Ovary (tissue), 9 donors: ENCODE measurements around the gene EPS8. TPM values are rescaled to one million over a fixed set of nuclear protein-coding genes. Genes with fewer than 3 reads are reported as not detected.
"Not testable (repeated sequence)": the region's sequence is repeated elsewhere in the genome, so short reads cannot be mapped to it uniquely, and the experiment has no call there.

Experiments used
- DNase-seq, 5 donors: peaks; one replicate each; pipeline ENCODE4 v3.0.0-alpha.2; 2019 to 2020
- H3K27ac ChIP-seq, 2 donors: fragments of 200-600 bp; one replicate each; pipeline versions ENCODE4 v1.5.1 to v1.8.0; 2019 to 2022
- H3K27me3 ChIP-seq: fragments of 200-600 bp; one replicate; pipeline ENCODE4 v1.8.0; 2022
- H3K36me3 ChIP-seq: fragments of 200-600 bp; sonication (generic); one replicate; pipeline ENCODE4 v1.5.1; 2019
- H3K4me1 ChIP-seq: one replicate; pipeline ENCODE4 v1.8.1; 2013; ENCODE audit warnings: mild to moderate bottlenecking, moderate library complexity; ENCODE audit not compliant: insufficient read depth
- H3K4me3 ChIP-seq: fragments of 200-600 bp; sonication (generic); one replicate; pipeline ENCODE4 v1.5.1; 2017
- H3K9me3 ChIP-seq, 2 donors: fragments of 200-600 bp in 1 of 2; sonication (generic) in 1 of 2; one replicate each; pipeline versions ENCODE4 v1.5.1 to v1.8.1; 2013 to 2019; ENCODE audit warnings: mild to moderate bottlenecking in 1 of 2, moderate library complexity in 1 of 2
- CTCF ChIP-seq, 3 donors: fragments of 450-650 bp in 2 of 3; fragments of 200-600 bp in 1 of 3; IDR thresholded peaks; one replicate each; pipeline versions ENCODE4 v1.5.1 to v1.8.0; 2016 to 2022; ENCODE audit warnings: antibody characterized with exemption in 3 of 3, mild to moderate bottlenecking in 1 of 3
- EP300 ChIP-seq: sonication (generic); formaldehyde crosslinking; IDR thresholded peaks from one replicate; pipeline ENCODE4 v1.6.1; 2017; ENCODE audit warnings: antibody characterized with exemption
- POLR2A ChIP-seq: fragments of 450-650 bp; IDR thresholded peaks from one replicate; pipeline ENCODE4 v1.6.1; 2017; ENCODE audit warnings: antibody characterized with exemption, mild to moderate bottlenecking, moderate library complexity
- WGBS, 3 donors: extraction: QIAGEN DNeasy Blood & Tissue Kit in 1 of 3; methylation state at CpG; one replicate each; pipeline versions ENCODE4 v1.1.5 to v1.1.7; 2013 to 2017; 5-methylcytosine and 5-hydroxymethylcytosine counted together
- intact Hi-C, 4 donors: fragments of 100-400 bp; cut with DNase I; formaldehyde crosslinking; loops; one replicate each; pipeline versions ENCODE4 v1.11.0 to v1.15.1; 2022 to 2023
- polyA plus RNA-seq, 2 donors: library from polyadenylated mRNA; stranded (reverse); fragments of 200-250 nt in 1 of 2; fragments of 350-450 nt in 1 of 2; fragmentation: Illumina TruSeq in 1 of 2; extraction: RNeasy Lipid Tissue Mini Kit (QIAGEN cat#74804) in 1 of 2; gene quantifications; one replicate each; pipeline ENCODE4 v1.2.3, GENCODE V29; 2013 to 2014
- total RNA-seq, 7 donors: library from RNA; depleted of rRNA in 2 of 7; stranded (reverse); fragments of >200 nt in 2 of 7; fragmentation: NEBNext Ultra II Directional in 3 of 7; extraction: Animal tissue kit (Norgen Biotek cat#: 25700) in 3 of 7; gene quantifications; one replicate each; pipeline versions ENCODE4 v1.1.0 to v1.2.4, GENCODE V29; 2016 to 2023
- donor health status: DM: no; HTN: no; CAD: no; lungs with moderate emphysema.
- donor health status: DM: no; HTN: no; CAD: no.
- donor health status: Bipolar disorder and iron deficiency.
- donor health status: DM: yes; HTN: yes; CAD: no.
- donor health status: DM: no; HTN: no; CAD: no.
- donor health status: DM: yes; HTN: yes; CAD: no.

The EPS8 gene
- total and polyA plus RNA-seq, 9 donors: 56.2 to 94.9 (median 77.4) TPM

DNA sequence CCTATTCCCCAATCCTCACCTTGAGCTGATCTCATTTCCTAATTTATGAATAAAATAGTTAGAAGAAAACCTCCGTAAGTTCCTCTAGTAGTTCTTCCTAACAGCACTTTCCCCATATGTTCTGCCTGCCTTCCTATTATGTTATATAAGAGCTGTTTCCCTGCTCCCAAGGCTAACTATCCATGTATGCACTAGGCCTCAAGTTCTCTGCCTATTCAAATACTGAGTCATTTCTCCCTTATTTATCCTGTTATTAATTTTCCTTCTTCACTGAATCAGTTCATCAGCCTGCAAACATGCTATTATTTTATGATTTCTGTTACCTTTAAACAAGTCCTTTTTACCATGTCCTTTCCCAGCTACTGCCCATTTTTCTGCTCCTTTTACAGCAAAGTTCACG lies 164.1 kb downstream of the EPS8 start:
- intact Hi-C loops: no loop called here
- DNase-seq: no peak
- no peaks in the 10 kb centered on the region for H3K9me3 ChIP-seq
- 96 to 99% (median 98%) methylated on average over 2 of the region's 2 CpGs for WGBS, 3 donors
- no peaks in the 10 kb centered on the region for H3K4me1 ChIP-seq
- no peak overlapping the region for H3K27ac ChIP-seq
- H3K4me3 ChIP-seq: no peak overlapping the region
- H3K27me3 ChIP-seq: no peaks in the 10 kb centered on the region
- H3K36me3 ChIP-seq: no peaks in the 10 kb centered on the region
- no peak for TF ChIP-seq POLR2A
- TF ChIP-seq EP300: no peak
- TF ChIP-seq CTCF (IDR thresholded peaks at IDR 0.05): no peak

GRCh38 chr12:15620741-15621539 lies 168.2 kb downstream of the EPS8 start:
- TF ChIP-seq POLR2A: no peak
- TF ChIP-seq EP300: no peak
- TF ChIP-seq CTCF (IDR thresholded peaks at IDR 0.05): no peak
- 47 to 63% (median 55%) methylated on average over 4 of the region's 4 CpGs for WGBS, 3 donors
- no peaks in the 10 kb centered on the region for H3K4me1 ChIP-seq

GRCh38 chr12:15616495-15616894 lies 172.7 kb downstream of the EPS8 start:
- H3K4me1 ChIP-seq, H3K4me3 ChIP-seq, DNase-seq, intact Hi-C loops, H3K9me3 ChIP-seq, H3K27me3 ChIP-seq, H3K36me3 ChIP-seq, H3K27ac ChIP-seq: not testable (repeated sequence)
- 94 to 97% (median 97%) methylated on average over 8 of the region's 8 CpGs for WGBS, 3 donors

More at GRCh38 chr12:15620741-15621539, 168.2 kb downstream of the EPS8 start:
- intact Hi-C loops: no loop called here
- no peaks in the 10 kb centered on the region for H3K27me3 ChIP-seq
- no peak for DNase-seq
- no peaks in the 10 kb centered on the region for H3K36me3 ChIP-seq
- no peak overlapping the region for H3K27ac ChIP-seq
- H3K9me3 ChIP-seq: no peaks in the 10 kb centered on the region
- no peak overlapping the region for H3K4me3 ChIP-seq

DNA sequence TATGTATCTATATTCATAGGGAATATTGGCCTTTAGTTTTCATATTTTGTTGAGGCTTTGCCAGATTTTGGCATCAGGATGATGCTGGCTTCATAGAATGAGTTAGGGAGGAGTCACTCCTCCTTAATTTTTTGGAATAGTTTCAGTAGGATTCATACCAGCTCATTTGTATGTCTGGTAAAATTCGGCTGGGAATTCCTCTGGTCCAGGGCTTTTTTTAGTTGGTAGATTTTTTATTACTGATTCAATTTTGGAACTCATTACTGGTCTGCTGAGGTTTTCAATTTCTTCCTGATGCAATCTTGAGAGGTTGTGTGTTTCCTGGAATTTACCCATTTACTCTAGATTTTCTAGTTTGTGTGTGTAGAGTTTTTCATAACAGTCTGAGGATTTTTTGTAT lies 175.2 kb downstream of the EPS8 start:
- no peak overlapping the region for H3K4me3 ChIP-seq
- H3K27ac ChIP-seq: no peak overlapping the region
- intact Hi-C loops: no loop called here
- no peaks in the 10 kb centered on the region for H3K27me3 ChIP-seq
- H3K9me3 ChIP-seq: no peaks in the 10 kb centered on the region
- WGBS, 3 donors: 42 to 74% (median 48%) methylated on average over 1 of the region's 1 CpG
- H3K4me1 ChIP-seq: no peaks in the 10 kb centered on the region
- TF ChIP-seq EP300 (no peak), POLR2A (no peak), CTCF (IDR thresholded peaks at IDR 0.05) (no peak)
- DNase-seq: no peak
- H3K36me3 ChIP-seq: no peaks in the 10 kb centered on the region

DNA sequence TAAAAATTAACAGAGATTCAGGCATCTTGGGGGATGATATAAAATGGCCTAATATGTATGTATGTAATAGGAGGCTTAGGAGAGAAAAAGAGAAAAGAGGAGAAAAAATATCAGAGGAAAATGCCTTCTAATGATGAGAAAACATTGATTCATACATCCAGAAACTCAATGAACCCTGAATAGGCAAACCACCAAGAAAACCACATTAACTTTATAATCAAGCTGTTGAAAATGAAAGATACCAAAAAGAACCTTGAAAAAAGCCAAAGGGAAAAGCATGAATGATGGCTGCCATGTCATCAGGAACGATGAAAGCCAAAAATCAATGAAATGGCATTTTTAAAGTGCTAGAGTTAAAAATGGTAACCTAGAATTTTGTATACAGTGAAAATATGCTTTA lies 180.2 kb downstream of the EPS8 start:
- intact Hi-C loops: no loop called here
- 82 to 93% (median 83%) methylated on average over 1 of the region's 1 CpG for WGBS, 3 donors

More for the DNA sequence above, 180.2 kb downstream of the EPS8 start:
- TF ChIP-seq POLR2A: no peak
- Histone ChIP-seq H3K36me3 (no peaks in the 10 kb centered on the region), H3K27ac (no peak overlapping the region), H3K27me3 (no peaks in the 10 kb centered on the region), H3K4me1 (no peaks in the 10 kb centered on the region), H3K4me3 (no peak overlapping the region), H3K9me3 (no peaks in the 10 kb centered on the region)
- DNase-seq: no peak
